Neutrophil (primary cell): ENCODE data around the gene ZC3H4.

ENCODE experiments used
- H3K27ac ChIP-seq: fragments of 200-600 bp; sonication (generic); 2 replicates; pipeline ENCODE4 v1.5.1; 2016; ENCODE audit warnings: mild to moderate bottlenecking, moderate library complexity
- H3K27me3 ChIP-seq: fragments of 200-600 bp; sonication (generic); 2 replicates; pipeline ENCODE4 v1.6.0; 2016; ENCODE audit warnings: mild to moderate bottlenecking
- H3K36me3 ChIP-seq: fragments of 200-600 bp; sonication (generic); 2 replicates; pipeline ENCODE4 v1.5.1; 2017
- H3K4me1 ChIP-seq, 2 experiments: fragments of 200-600 bp in 1 of 2; sonication (generic) in 1 of 2; 1 replicate in 1 of 2; 2 replicates in 1 of 2; pipeline versions ENCODE4 v1.5.1 to v1.6.1; 2013 to 2016; ENCODE audit warnings: low read depth in 1 of 2, low read length in 1 of 2, mild to moderate bottlenecking in 1 of 2, moderate library complexity in 1 of 2; ENCODE audit not compliant: control insufficient read depth in 1 of 2, insufficient read depth in 1 of 2
- H3K4me3 ChIP-seq, 2 experiments: fragments of 200-600 bp in 1 of 2; sonication (generic) in 1 of 2; 1 replicate in 1 of 2; 2 replicates in 1 of 2; pipeline ENCODE4 v1.5.1; 2013 to 2016; ENCODE audit warnings: low read depth in 1 of 2, low read length in 1 of 2, mild to moderate bottlenecking in 1 of 2, moderate library complexity in 1 of 2
- H3K9me3 ChIP-seq: fragments of 200-600 bp; sonication (generic); 2 replicates; pipeline ENCODE4 v1.5.1; 2016
- CTCF ChIP-seq: fragments of 200-600 bp; sonication (generic); IDR thresholded peaks from 2 replicates; pipeline ENCODE4 v1.5.1; 2016; ENCODE audit warnings: antibody characterized with exemption

The ZC3H4 gene

GRCh38 chr19:47019431-47020041, 94.0 kb downstream of the ZC3H4 start, which contains the start of gene NPAS1:
Gene NPAS1, plus strand, starts transcription at chr19:47019837. Its CDS starts 1,211 bp downstream, at chr19:47021048.
- TF ChIP-seq CTCF: no peak
- Histone ChIP-seq H3K27ac (no peak within 1 kb of the TSS), H3K36me3 (no peaks in the 10 kb centered on the region), H3K4me1 (no peaks in the 10 kb centered on the region), H3K4me3 (no peak within 1 kb of the TSS), H3K9me3 (no peaks in the 10 kb centered on the region), H3K27me3 (peaks cover 95% of the 10 kb centered on the region)

- H3K27me3 ChIP-seq: peaks cover 89% of the 10 kb centered on the region
These were observed 94.7 kb downstream of the ZC3H4 start for GRCh38 chr19:47018923-47019322.

More at GRCh38 chr19:47018923-47019322, 94.7 kb downstream of the ZC3H4 start:
- Histone ChIP-seq H3K36me3 (no peaks in the 10 kb centered on the region), H3K4me1 (no peaks in the 10 kb centered on the region), H3K9me3 (no peaks in the 10 kb centered on the region), H3K4me3 (no peak overlapping the region), H3K27ac (no peak overlapping the region)
- TF ChIP-seq CTCF: no peak
